DMS53 treated with DMSO at 0.1 percent for 48 hours (cell line): ENCODE data around the gene ADGRV1.
"Not testable (repeated sequence)": the region's sequence is repeated elsewhere in the genome, so short reads cannot be mapped to it uniquely, and the experiment has no call there.

Experiments
- DNase-seq: peaks from one replicate; lab custom pipeline; 2025; ENCODE audit not compliant: unreplicated experiment; lab: John Stamatoyannopoulos, UW

ADGRV1 gene

GRCh38 chr5:90802474-90803317 lies 244.1 kb downstream of the ADGRV1 start:
- peak; percentile 73 for DNase-seq

GRCh38 chr5:90803381-90803780 lies 244.8 kb downstream of the ADGRV1 start:
- DNase-seq: no peak

- no peak for DNase-seq
Measured at GRCh38 chr5:90803876-90804275, 245.3 kb downstream of the ADGRV1 start.

- no peak for DNase-seq
Measured at GRCh38 chr5:90807496-90807895, 248.9 kb downstream of the ADGRV1 start.

GRCh38 chr5:90809311-90810056 lies 250.9 kb downstream of the ADGRV1 start:
- DNase-seq: no peak

GRCh38 chr5:90810211-90810610 lies 251.6 kb downstream of the ADGRV1 start:
- DNase-seq: no peak

- peak; percentile 85 for DNase-seq
Measured at GRCh38 chr5:90813392-90813791, 254.8 kb downstream of the ADGRV1 start.

- DNase-seq: not testable (repeated sequence)
Measured at GRCh38 chr5:90822062-90822461, 263.5 kb downstream of the ADGRV1 start.

- DNase-seq: no peak
Measured at GRCh38 chr5:90824436-90824835, 265.8 kb downstream of the ADGRV1 start.

GRCh38 chr5:90830058-90830457 lies 271.5 kb downstream of the ADGRV1 start:
- no peak for DNase-seq

GRCh38 chr5:90833753-90834152 lies 275.2 kb downstream of the ADGRV1 start:
- no peak for DNase-seq

- DNase-seq: no peak
Measured at GRCh38 chr5:90834711-90835110, 276.1 kb downstream of the ADGRV1 start.

- DNase-seq: no peak
Measured at GRCh38 chr5:90843443-90843842, 284.8 kb downstream of the ADGRV1 start.

- no peak for DNase-seq
Measured at GRCh38 chr5:90844931-90845330, 286.3 kb downstream of the ADGRV1 start.

GRCh38 chr5:90845723-90846554 lies 287.3 kb downstream of the ADGRV1 start:
- no peak for DNase-seq

- not testable (repeated sequence) for DNase-seq
Measured at GRCh38 chr5:90847606-90848005, 289.0 kb downstream of the ADGRV1 start.

- no peak for DNase-seq
Measured at GRCh38 chr5:90849939-90850338, 291.3 kb downstream of the ADGRV1 start.

- DNase-seq: no peak
Measured at GRCh38 chr5:90852531-90852930, 293.9 kb downstream of the ADGRV1 start.

- no peak for DNase-seq
Measured at GRCh38 chr5:90853750-90854149, 295.2 kb downstream of the ADGRV1 start.

GRCh38 chr5:90854169-90854568 lies 295.6 kb downstream of the ADGRV1 start:
- no peak for DNase-seq

GRCh38 chr5:90855296-90856010 lies 296.9 kb downstream of the ADGRV1 start:
- no peak for DNase-seq
